ENCODE data around the gene GAS1.

GAS1 gene

DNA sequence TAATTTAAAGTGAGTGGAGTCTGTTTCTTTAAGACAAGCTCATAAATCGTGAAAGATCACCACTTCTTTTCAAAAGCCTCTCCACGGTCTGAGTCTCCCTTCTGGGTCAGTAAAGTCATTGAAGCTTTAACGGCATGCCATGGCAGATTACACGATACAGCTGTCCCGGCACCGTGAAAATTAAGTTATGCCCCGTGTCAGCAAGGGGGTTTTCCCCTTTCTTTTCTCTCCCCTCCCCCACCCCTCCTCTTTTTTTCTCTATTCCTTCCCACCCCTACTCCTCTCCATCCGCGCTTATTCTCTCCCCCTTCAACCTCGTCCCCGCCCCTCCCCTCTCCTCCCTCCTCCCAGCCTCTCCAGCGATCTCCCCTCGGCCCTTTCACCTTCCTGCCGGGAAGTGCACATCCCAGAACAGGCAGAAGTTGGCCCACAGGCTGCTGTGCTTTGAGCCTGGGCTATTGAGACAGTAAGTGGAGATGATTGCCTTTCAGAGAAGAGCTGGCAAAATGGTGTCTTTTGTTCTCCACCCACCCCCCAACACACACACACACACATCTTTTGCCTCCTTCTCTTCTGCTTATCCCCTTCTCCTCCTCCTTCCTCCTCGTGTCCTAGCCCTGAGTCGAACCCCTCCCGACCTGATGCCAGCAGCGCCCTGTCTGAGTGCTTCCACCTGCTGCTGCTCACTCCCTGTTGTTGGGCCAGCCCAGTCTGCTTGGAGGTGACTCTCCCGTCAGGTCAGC is 44.1 kb downstream of the GAS1 start:
- Histone ChIP-seq H4K20me1 (no peaks in the 10 kb centered on the region), H3K9me3 (0 out of 2 replicates have a peak, but pooled peaks cover 8% of the 10 kb centered on the region), H3K4me3 (no peak overlapping the region), H3K4me2 (no peak overlapping the region), H3K27me3 (no peaks in the 10 kb centered on the region), H3K9ac (no peak overlapping the region), H3K4me1 (no peaks in the 10 kb centered on the region), H3K36me3 (no peaks in the 10 kb centered on the region), H3K27ac (no peak overlapping the region)
- no peak for TF ChIP-seq Cebpa-rat (IDR thresholded peaks at IDR 0.05)

DNA sequence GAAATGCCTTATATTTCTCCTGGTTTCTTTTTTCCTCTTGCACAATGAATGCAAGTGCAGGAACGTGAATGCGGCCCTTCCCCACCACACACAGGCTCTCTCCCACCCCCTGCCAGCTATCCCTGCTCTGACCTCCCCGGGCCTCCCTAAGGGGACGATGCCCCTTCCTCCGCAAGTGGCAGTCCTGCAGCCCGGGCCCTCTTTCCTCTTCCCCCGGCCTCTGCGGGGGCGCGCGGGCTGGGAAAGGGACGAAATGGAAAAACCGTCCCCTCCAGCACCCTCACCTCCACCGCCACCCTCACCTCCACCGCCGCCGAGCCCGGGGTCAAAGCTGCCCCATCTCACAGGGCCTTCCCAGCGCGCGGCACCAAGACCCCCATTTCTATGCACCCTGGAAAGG is 44.7 kb downstream of the GAS1 start:
- Histone ChIP-seq H4K20me1 (no peaks in the 10 kb centered on the region), H3K4me2 (no peak overlapping the region), H3K9me3 (0 out of 2 replicates have a peak, but pooled peaks cover 8% of the 10 kb centered on the region), H3K4me1 (no peaks in the 10 kb centered on the region), H3K4me3 (no peak overlapping the region), H3K27me3 (no peaks in the 10 kb centered on the region), H3K36me3 (no peaks in the 10 kb centered on the region), H3K27ac (no peak overlapping the region), H3K9ac (no peak overlapping the region)
- no peak for TF ChIP-seq Cebpa-rat (IDR thresholded peaks at IDR 0.05)

DNA sequence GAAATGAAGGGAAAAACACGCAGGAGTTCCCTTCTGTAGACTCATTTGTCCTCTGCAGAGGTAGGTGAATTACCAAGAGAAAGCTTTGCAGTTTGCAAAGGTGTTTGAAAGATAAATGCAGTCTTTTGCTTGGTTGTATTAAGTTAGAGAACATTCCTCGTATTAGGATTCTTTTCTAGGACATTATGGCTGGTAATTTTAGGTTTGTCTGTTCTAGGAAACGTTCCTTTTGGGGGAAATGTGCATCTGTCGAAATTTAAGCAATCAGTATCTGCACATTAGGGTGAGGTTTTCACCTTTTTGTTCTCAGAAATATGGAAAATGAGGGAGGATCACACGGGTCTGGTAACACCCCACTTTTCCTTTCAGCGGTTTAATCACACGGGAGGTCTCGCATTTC is 45.1 kb downstream of the GAS1 start:
- Histone ChIP-seq H3K9me3 (0 out of 2 replicates have a peak, but pooled peaks cover 8% of the 10 kb centered on the region), H3K27ac (no peak overlapping the region), H3K36me3 (no peaks in the 10 kb centered on the region), H3K9ac (no peak overlapping the region), H3K4me3 (no peak overlapping the region), H3K4me1 (no peaks in the 10 kb centered on the region), H3K4me2 (no peak overlapping the region), H3K27me3 (no peaks in the 10 kb centered on the region), H4K20me1 (no peaks in the 10 kb centered on the region)
- TF ChIP-seq Cebpa-rat (IDR thresholded peaks at IDR 0.05): no peak

DNA sequence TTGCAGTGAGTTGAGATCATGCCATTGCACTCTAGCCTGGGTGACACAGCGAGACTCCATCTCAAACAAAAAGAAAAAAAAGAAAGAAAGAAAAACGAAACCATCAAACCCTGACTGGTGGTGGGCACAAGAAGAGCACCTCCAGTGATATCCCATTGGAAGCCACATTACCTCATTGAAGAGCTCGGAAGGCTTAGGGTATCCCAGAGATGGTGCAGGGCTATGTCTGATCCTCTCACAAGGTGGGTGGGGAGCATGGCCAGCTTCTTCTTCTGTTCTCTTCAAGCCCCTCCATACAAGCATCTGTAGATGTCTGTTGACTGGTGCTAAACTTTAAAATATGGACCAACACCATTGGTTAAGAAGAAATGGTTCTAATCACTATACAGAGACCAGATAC is 45.8 kb downstream of the GAS1 start:
- Histone ChIP-seq H3K27ac (no peak overlapping the region), H3K4me1 (no peaks in the 10 kb centered on the region), H3K9me3 (0 out of 2 replicates have a peak, but pooled peaks cover 5% of the 10 kb centered on the region), H3K4me3 (no peak overlapping the region), H3K27me3 (no peaks in the 10 kb centered on the region), H3K36me3 (no peaks in the 10 kb centered on the region), H3K9ac (no peak overlapping the region), H4K20me1 (no peaks in the 10 kb centered on the region), H3K4me2 (no peak overlapping the region)
- no peak for TF ChIP-seq Cebpa-rat (IDR thresholded peaks at IDR 0.05)

Measured in BLaER1 (cell line).